PC-3 (cell line): ENCODE data around the gene PSG4.

Experiments
- EZH2 ChIP-seq: fragments of 300-600 bp; sonication (generic); IDR thresholded peaks from one replicate; pipeline ENCODE4 v1.6.1; 2017; ENCODE audit warnings: antibody characterized with exemption, mild to moderate bottlenecking, low read length; ENCODE audit not compliant: unreplicated experiment
- EZH2phosphoT487 ChIP-seq: fragments of 300-600 bp; sonication (generic); IDR thresholded peaks from 2 replicates; pipeline ENCODE4 v1.6.1; 2018; ENCODE audit warnings: mild to moderate bottlenecking, antibody characterized with exemption, low read length, borderline replicate concordance
- TF ChIP-seq, protein P1 (sequence below): fragments of 300-600 bp; sonication (generic); conservative IDR thresholded peaks from 2 replicates; pipeline ENCODE4 v1.5.1; 2017; ENCODE audit warnings: antibody characterized with exemption, low read depth, mild to moderate bottlenecking, low read length

DNA sequence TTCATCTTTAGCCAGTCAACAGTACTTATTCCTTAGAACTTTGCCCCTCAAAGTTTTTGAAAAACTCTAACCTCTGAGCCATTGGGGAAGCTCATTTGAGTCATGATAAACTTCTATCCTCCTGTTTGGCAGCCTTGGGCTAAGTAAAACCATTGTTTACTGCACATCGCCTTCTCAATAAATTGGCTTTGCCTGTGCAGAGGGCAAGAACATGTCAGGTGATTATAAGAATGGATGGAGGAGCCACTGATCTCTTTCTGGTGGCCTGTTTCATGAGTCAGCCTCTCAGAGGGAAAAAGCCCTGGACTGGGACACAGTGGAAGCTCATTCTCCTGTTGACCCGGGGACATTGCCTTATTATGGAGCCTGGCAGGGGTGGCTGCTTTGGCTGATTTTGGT lies 19.4 kb upstream of the PSG4 start:
- TF ChIP-seq, protein P1, sequence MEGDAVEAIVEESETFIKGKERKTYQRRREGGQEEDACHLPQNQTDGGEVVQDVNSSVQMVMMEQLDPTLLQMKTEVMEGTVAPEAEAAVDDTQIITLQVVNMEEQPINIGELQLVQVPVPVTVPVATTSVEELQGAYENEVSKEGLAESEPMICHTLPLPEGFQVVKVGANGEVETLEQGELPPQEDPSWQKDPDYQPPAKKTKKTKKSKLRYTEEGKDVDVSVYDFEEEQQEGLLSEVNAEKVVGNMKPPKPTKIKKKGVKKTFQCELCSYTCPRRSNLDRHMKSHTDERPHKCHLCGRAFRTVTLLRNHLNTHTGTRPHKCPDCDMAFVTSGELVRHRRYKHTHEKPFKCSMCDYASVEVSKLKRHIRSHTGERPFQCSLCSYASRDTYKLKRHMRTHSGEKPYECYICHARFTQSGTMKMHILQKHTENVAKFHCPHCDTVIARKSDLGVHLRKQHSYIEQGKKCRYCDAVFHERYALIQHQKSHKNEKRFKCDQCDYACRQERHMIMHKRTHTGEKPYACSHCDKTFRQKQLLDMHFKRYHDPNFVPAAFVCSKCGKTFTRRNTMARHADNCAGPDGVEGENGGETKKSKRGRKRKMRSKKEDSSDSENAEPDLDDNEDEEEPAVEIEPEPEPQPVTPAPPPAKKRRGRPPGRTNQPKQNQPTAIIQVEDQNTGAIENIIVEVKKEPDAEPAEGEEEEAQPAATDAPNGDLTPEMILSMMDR = no peak
- no peak for TF ChIP-seq EZH2
- TF ChIP-seq EZH2phosphoT487 = no peak
